K562 (cell line): ENCODE data around the gene POLR2L. TPM values are rescaled to one million over a fixed set of nuclear protein-coding genes. Genes with fewer than 3 reads are reported as not detected.
A peak's percentile ranks its signal among the peaks of the same experiment; 100 is the strongest.

ENCODE experiments used
- BDP1 ChIP-seq: IDR thresholded peaks from 3 replicates; pipeline ENCODE4 v1.6.1; 2011; ENCODE audit not compliant: insufficient read length, insufficient read depth
- EWSR1 ChIP-seq: fragments of 450-650 bp; IDR thresholded peaks from 2 replicates; pipeline ENCODE4 v1.6.1; 2018; ENCODE audit warnings: borderline replicate concordance, mild to moderate bottlenecking, low read depth, moderate library complexity; ENCODE audit not compliant: partially characterized antibody
- HDAC1 ChIP-seq, 2 experiments: fragments of 450-650 bp; IDR thresholded peaks; 2 replicates each; pipeline ENCODE4 v1.6.1; 2016 to 2017; ENCODE audit warnings: inconsistent platforms in 1 of 2, mild to moderate bottlenecking in 1 of 2, moderate library complexity in 1 of 2
- KDM4B ChIP-seq, 2 experiments: fragments of 450-650 bp in 1 of 2; sonication (generic) in 1 of 2; IDR thresholded peaks; 2 replicates each; pipeline ENCODE4 v1.6.1; 2016 to 2017; ENCODE audit warnings: borderline replicate concordance in 2 of 2, antibody characterized with exemption in 1 of 2, low read depth in 1 of 2, mild to moderate bottlenecking in 1 of 2
- MED1 ChIP-seq: sonication (generic); formaldehyde crosslinking; IDR thresholded peaks from 2 replicates; pipeline ENCODE4 v1.8.1; 2023; ENCODE audit warnings: missing genetic modification reagents, borderline replicate concordance
- NEUROD1 ChIP-seq: fragments of 150-350 bp; IDR thresholded peaks from 2 replicates; pipeline ENCODE4 v1.6.1; 2014; ENCODE audit warnings: borderline replicate concordance, low read length, low read depth; ENCODE audit not compliant: partially characterized antibody
- OTX1 ChIP-seq: fragments of 450-650 bp; formaldehyde crosslinking; IDR thresholded peaks from 2 replicates; pipeline ENCODE4 v1.4.0; 2022; ENCODE audit warnings: mild to moderate bottlenecking
- PTRF ChIP-seq: fragments of 450-650 bp; IDR thresholded peaks from 2 replicates; pipeline ENCODE4 v1.6.1; 2016; ENCODE audit warnings: mild to moderate bottlenecking, missing genetic modification characterization, missing compliant biosample characterization
- ZC3H4 ChIP-seq: sonication (generic); formaldehyde crosslinking; IDR thresholded peaks from 2 replicates; pipeline ENCODE4 v1.9.0; 2021; ENCODE audit warnings: missing genetic modification reagents, borderline replicate concordance
- ZNF316 ChIP-seq: fragments of 450-650 bp; IDR thresholded peaks from 2 replicates; pipeline ENCODE4 v1.6.1; 2016
- ZNF324 ChIP-seq: fragments of 250-450 bp; sonication (Bioruptor Pico); IDR thresholded peaks from 2 replicates; pipeline ENCODE4 v1.4.0; 2020; ENCODE audit warnings: mild to moderate bottlenecking
- polyA plus RNA-seq, 8 experiments: library from polyadenylated mRNA; depleted of rRNA in 4 of 8; stranded (reverse) in 5 of 8; unstranded in 3 of 8; fragments of >200 nt; fragmentation: Nextera tagmentation in 2 of 8; fragmentation: Illumina TruSeq in 1 of 8; extraction: Ambion mirVana in 2 of 8; extraction: Trizol in 1 of 8; gene quantifications; 2 replicates each; pipeline versions ENCODE4 v1.2.1 to v1.2.3, GENCODE V29; 2011 to 2014; ENCODE audit warnings: inconsistent platforms in 1 of 8, missing spikeins in 1 of 8
- total RNA-seq, 7 experiments: library from RNA; depleted of rRNA in 6 of 7; stranded (reverse); fragments of >200 nt in 6 of 7; fragmentation: Illumina TruSeq in 2 of 7; extraction: Trizol in 2 of 7; gene quantifications; 2 replicates each; pipeline versions ENCODE4 v1.2.1 to v1.2.3, GENCODE V29; 2011 to 2021; ENCODE audit warnings: low replicate concordance in 1 of 7
- TF ChIP-seq, protein P1 (sequence below): fragments of 250-450 bp; sonication (Bioruptor Pico); IDR thresholded peaks from 2 replicates; pipeline ENCODE4 v1.5.1; 2021; ENCODE audit warnings: mild to moderate bottlenecking
- TF ChIP-seq, protein P2 (sequence below): fragments of 250-450 bp; sonication (Bioruptor Pico); IDR thresholded peaks from 2 replicates; pipeline ENCODE4 v1.8.0; 2022; ENCODE audit warnings: moderate library complexity, mild to moderate bottlenecking, inconsistent platforms
- TF ChIP-seq, protein P3 (sequence below): fragments of 250-450 bp; sonication (Bioruptor Pico); IDR thresholded peaks from 2 replicates; pipeline ENCODE4 v1.5.0; 2021; ENCODE audit warnings: mild to moderate bottlenecking, borderline replicate concordance

POLR2L gene
- total and polyA plus RNA-seq, 9 of the 15 experiments (the other 6 are each of a cell fraction or from before 2014, with no cell fraction given): 38.3 to 688 (median 108) TPM

DNA sequence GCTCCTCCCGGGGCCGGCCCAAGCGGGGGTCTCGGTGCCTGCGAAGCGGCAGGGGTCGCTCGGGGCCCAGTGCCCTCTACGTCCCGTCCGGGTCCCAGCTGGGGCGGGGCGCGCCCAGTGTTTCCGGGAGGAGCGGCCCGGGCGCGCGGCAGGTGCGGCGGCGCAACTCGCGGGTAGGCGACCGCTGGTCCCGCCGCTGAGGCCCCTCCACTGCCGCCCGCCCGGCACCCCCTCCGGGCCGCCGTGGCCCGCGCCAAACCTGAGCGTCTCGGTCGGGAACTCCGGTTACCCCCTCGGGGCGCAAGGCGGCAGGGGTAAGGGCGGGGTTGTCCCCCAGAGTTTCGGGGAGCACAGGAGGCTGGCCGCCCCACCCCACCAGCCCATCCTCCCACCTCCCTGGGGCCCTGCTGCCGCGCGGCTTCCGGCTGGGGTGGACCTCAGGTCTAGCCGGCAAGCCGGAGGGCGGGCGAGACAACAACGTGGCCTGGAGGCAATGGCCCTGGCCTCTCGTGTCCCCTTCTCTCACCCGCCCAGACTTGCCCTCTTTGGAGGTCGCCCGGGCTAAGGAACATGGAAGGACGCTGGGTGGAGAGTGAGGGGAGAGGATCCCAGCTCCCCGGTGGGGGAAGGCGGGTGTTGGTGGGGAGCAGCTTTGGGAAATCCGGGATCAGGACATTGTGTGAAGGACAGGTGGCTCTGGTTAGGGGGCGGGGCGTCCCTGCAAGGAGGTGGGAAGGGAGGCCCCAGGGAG is 15.0 kb downstream of the POLR2L start (continued):
- no peak for TF ChIP-seq KDM4B (IDR thresholded peaks at IDR 0.05; ENCODE audit: borderline replicate concordance in 2 of 2, low read depth in 1 of 2)
- no peak for TF ChIP-seq ZNF316
- TF ChIP-seq, protein P1, sequence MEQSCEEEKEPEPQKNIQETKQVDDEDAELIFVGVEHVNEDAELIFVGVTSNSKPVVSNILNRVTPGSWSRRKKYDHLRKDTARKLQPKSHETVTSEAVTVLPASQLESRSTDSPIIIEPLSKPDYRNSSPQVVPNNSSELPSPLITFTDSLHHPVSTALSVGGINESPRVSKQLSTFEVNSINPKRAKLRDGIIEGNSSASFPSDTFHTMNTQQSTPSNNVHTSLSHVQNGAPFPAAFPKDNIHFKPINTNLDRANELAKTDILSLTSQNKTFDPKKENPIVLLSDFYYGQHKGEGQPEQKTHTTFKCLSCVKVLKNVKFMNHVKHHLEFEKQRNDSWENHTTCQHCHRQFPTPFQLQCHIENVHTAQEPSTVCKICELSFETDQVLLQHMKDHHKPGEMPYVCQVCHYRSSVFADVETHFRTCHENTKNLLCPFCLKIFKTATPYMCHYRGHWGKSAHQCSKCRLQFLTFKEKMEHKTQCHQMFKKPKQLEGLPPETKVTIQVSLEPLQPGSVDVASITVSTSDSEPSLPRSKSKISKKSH (CRISPR knock-in tag): no peak
- no peak for TF ChIP-seq BDP1
- TF ChIP-seq OTX1 (CRISPR knock-in tag): no peak
- TF ChIP-seq, protein P2, sequence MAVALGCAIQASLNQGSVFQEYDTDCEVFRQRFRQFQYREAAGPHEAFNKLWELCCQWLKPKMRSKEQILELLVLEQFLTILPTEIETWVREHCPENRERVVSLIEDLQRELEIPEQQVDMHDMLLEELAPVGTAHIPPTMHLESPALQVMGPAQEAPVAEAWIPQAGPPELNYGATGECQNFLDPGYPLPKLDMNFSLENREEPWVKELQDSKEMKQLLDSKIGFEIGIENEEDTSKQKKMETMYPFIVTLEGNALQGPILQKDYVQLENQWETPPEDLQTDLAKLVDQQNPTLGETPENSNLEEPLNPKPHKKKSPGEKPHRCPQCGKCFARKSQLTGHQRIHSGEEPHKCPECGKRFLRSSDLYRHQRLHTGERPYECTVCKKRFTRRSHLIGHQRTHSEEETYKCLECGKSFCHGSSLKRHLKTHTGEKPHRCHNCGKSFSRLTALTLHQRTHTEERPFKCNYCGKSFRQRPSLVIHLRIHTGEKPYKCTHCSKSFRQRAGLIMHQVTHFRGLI: no peak
- TF ChIP-seq, protein P3, sequence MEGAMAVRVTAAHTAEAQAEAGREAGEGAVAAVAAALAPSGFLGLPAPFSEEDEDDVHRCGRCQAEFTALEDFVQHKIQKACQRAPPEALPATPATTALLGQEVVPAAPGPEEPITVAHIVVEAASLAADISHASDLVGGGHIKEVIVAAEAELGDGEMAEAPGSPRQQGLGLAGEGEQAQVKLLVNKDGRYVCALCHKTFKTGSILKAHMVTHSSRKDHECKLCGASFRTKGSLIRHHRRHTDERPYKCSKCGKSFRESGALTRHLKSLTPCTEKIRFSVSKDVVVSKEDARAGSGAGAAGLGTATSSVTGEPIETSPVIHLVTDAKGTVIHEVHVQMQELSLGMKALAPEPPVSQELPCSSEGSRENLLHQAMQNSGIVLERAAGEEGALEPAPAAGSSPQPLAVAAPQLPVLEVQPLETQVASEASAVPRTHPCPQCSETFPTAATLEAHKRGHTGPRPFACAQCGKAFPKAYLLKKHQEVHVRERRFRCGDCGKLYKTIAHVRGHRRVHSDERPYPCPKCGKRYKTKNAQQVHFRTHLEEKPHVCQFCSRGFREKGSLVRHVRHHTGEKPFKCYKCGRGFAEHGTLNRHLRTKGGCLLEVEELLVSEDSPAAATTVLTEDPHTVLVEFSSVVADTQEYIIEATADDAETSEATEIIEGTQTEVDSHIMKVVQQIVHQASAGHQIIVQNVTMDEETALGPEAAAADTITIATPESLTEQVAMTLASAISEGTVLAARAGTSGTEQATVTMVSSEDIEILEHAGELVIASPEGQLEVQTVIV (CRISPR knock-in tag): no peak
- TF ChIP-seq EWSR1: no peak
- TF ChIP-seq ZNF324 (CRISPR knock-in tag): no peak
- TF ChIP-seq HDAC1 (IDR thresholded peaks at IDR 0.05): peak in 1 of 2 experiments; percentile 82; a peak in 1 of 4 replicates
- no peak for TF ChIP-seq PTRF (tag)
- no peak for TF ChIP-seq ZC3H4 (CRISPR knock-in tag)
- TF ChIP-seq MED1 (CRISPR knock-in tag): no peak
- TF ChIP-seq NEUROD1: peak; percentile 41
